GM20431 (cell line): ENCODE data around the gene CCDC33.

Experiments used
- in situ Hi-C: fragments of 300-500 bp; cut with MseI, MboI; formaldehyde crosslinking; loops from one replicate; pipeline ENCODE4 v1.15.0; 2020; ENCODE audit warnings: low sequenced_read_pairs; ENCODE audit not compliant: unreplicated experiment

The CCDC33 gene

GRCh38 chr15:74349241-74349778 is 113.2 kb downstream of the CCDC33 start:
- in situ Hi-C loops: no loop called here

GRCh38 chr15:74350295-74351275 is 114.5 kb downstream of the CCDC33 start:
- in situ Hi-C loops: loop anchor here (25.0 kb wide), 1 partner anchor 412 kb away; no protein-coding TSS in a partner anchor

- in situ Hi-C loops: loop anchor here (25.0 kb wide), 1 partner anchor 411 kb away; no protein-coding TSS in a partner anchor
Measured at GRCh38 chr15:74351670-74352069, 115.5 kb downstream of the CCDC33 start.

GRCh38 chr15:74352393-74352910 is 116.3 kb downstream of the CCDC33 start:
- in situ Hi-C loops: loop anchor here (25.0 kb wide), 1 partner anchor 410 kb away; no protein-coding TSS in a partner anchor

GRCh38 chr15:74353992-74354391 is 117.9 kb downstream of the CCDC33 start:
- in situ Hi-C loops: loop anchor here (25.0 kb wide), 1 partner anchor 408 kb away; no protein-coding TSS in a partner anchor

GRCh38 chr15:74356050-74356449 is 119.9 kb downstream of the CCDC33 start:
- in situ Hi-C loops: loop anchor here (25.0 kb wide), 1 partner anchor 406 kb away; no protein-coding TSS in a partner anchor

- in situ Hi-C loops: loop anchor here (25.0 kb wide), 1 partner anchor 405 kb away; no protein-coding TSS in a partner anchor
Measured at GRCh38 chr15:74357514-74357913, 121.4 kb downstream of the CCDC33 start.

GRCh38 chr15:74359376-74359775 is 123.2 kb downstream of the CCDC33 start:
- in situ Hi-C loops: loop anchor here (25.0 kb wide), 1 partner anchor 403 kb away; no protein-coding TSS in a partner anchor

- in situ Hi-C loops: loop anchor here (25.0 kb wide), 1 partner anchor 401 kb away; no protein-coding TSS in a partner anchor
Measured at GRCh38 chr15:74360855-74361254, 124.7 kb downstream of the CCDC33 start.

GRCh38 chr15:74362482-74362881 is 126.4 kb downstream of the CCDC33 start:
- in situ Hi-C loops: loop anchor here (25.0 kb wide), 1 partner anchor 400 kb away; no protein-coding TSS in a partner anchor

- in situ Hi-C loops: loop anchor here (25.0 kb wide), 1 partner anchor 397 kb away; no protein-coding TSS in a partner anchor
Measured at GRCh38 chr15:74364936-74365597, 128.9 kb downstream of the CCDC33 start.

GRCh38 chr15:74365598-74366445 is 129.7 kb downstream of the CCDC33 start:
- in situ Hi-C loops: loop anchor here (25.0 kb wide), 1 partner anchor 396 kb away; no protein-coding TSS in a partner anchor

GRCh38 chr15:74367296-74367854 is 131.2 kb downstream of the CCDC33 start, which contains the start of gene CYP11A1:
Gene CYP11A1 (minus strand): TSS chr15:74367646. CDS start chr15:74367585, 61 bp downstream.
- in situ Hi-C loops: loop anchor here (25.0 kb wide), 1 partner anchor 395 kb away; no protein-coding TSS in a partner anchor

- in situ Hi-C loops: loop anchor here (25.0 kb wide), 1 partner anchor 394 kb away; no protein-coding TSS in a partner anchor
Measured at GRCh38 chr15:74368121-74368520, 132.0 kb downstream of the CCDC33 start.

- in situ Hi-C loops: loop anchor here (25.0 kb wide), 1 partner anchor 393 kb away; no protein-coding TSS in a partner anchor
Measured at GRCh38 chr15:74369084-74369745, 133.1 kb downstream of the CCDC33 start.

GRCh38 chr15:74369756-74370155 is 133.6 kb downstream of the CCDC33 start:
- in situ Hi-C loops: loop anchor here (10.0 to 25.0 kb wide), 2 partner anchors 255 to 393 kb away; no protein-coding TSS in a partner anchor

GRCh38 chr15:74370471-74370870 is 134.3 kb downstream of the CCDC33 start:
- in situ Hi-C loops: loop anchor here (10.0 to 25.0 kb wide), 2 partner anchors 254 to 392 kb away; no protein-coding TSS in a partner anchor
